Type B pancreatic cell (in vitro differentiated cells): ENCODE measurements around the gene C14orf132. TPM values are rescaled to one million over a fixed set of nuclear protein-coding genes. Genes with fewer than 3 reads are reported as not detected.

ENCODE experiments used
- DNase-seq: peaks from one replicate; pipeline ENCODE4 v3.0.0; 2021; ENCODE audit warnings: mixed read lengths; ENCODE audit not compliant: unreplicated experiment; ENCODE audit errors: extremely low spot score
- H3K27ac Mint-ChIP-seq: 2 replicates; pipeline ENCODE4 v1.8.0; 2021; ENCODE audit warnings: mild to moderate bottlenecking, mixed read lengths
- H3K27me3 Mint-ChIP-seq: 2 replicates; pipeline ENCODE4 v1.8.0; 2021; ENCODE audit warnings: mixed read lengths
- H3K36me3 Mint-ChIP-seq: 2 replicates; pipeline ENCODE4 v1.8.0; 2021; ENCODE audit warnings: mixed read lengths
- H3K4me1 Mint-ChIP-seq: one replicate; pipeline ENCODE4 v1.8.0; 2021; ENCODE audit warnings: mixed read lengths; ENCODE audit not compliant: unreplicated experiment
- H3K4me3 Mint-ChIP-seq: 2 replicates; pipeline ENCODE4 v1.8.0; 2021; ENCODE audit warnings: mild to moderate bottlenecking, mixed read lengths
- H3K9me3 Mint-ChIP-seq: 2 replicates; pipeline ENCODE4 v1.8.0; 2021; ENCODE audit warnings: mixed read lengths
- CTCF ChIP-seq: fragments of 200-600 bp; sonication (generic); conservative IDR thresholded peaks from 2 replicates; pipeline ENCODE4 v1.5.0; 2021; ENCODE audit warnings: antibody characterized with exemption, mild to moderate bottlenecking
- total RNA-seq: library from RNA; stranded (reverse); gene quantifications from 2 replicates; pipeline ENCODE4 v1.2.1, GENCODE V29; 2021; ENCODE audit warnings: low replicate concordance

C14orf132 gene
- total RNA-seq, 1 donor from 2014 or later, result 57.4 TPM

GRCh38 chr14:96129128-96129736 is 90.1 kb downstream of the C14orf132 start:
- Mint-ChIP-seq H3K27ac (no peak overlapping the region), H3K27me3 (peaks cover 9% of the 10 kb centered on the region), H3K4me3 (no peak overlapping the region), H3K9me3 (no peaks in the 10 kb centered on the region), H3K36me3 (no peaks in the 10 kb centered on the region), H3K4me1 (no peaks in the 10 kb centered on the region)
- DNase-seq, result peak; percentile 24
- no peak for TF ChIP-seq CTCF

- H3K36me3 Mint-ChIP-seq, result no peaks in the 10 kb centered on the region
- TF ChIP-seq CTCF, result no peak
- H3K9me3 Mint-ChIP-seq, result no peaks in the 10 kb centered on the region
- H3K4me3 Mint-ChIP-seq, result no peak overlapping the region
- DNase-seq, result peak; percentile 27
- peaks cover 9% of the 10 kb centered on the region for H3K27me3 Mint-ChIP-seq
- no peak overlapping the region for H3K27ac Mint-ChIP-seq
- no peaks in the 10 kb centered on the region for H3K4me1 Mint-ChIP-seq
Observed at GRCh38 chr14:96130391-96130790, 91.2 kb downstream of the C14orf132 start.

GRCh38 chr14:96130854-96131253 is 91.7 kb downstream of the C14orf132 start:
- H3K27me3 Mint-ChIP-seq, result peaks cover 9% of the 10 kb centered on the region
- H3K27ac Mint-ChIP-seq, result no peak overlapping the region
- no peaks in the 10 kb centered on the region for H3K9me3 Mint-ChIP-seq

GRCh38 chr14:96131836-96132235 is 92.7 kb downstream of the C14orf132 start:
- Mint-ChIP-seq H3K27ac (no peak overlapping the region), H3K9me3 (no peaks in the 10 kb centered on the region), H3K36me3 (no peaks in the 10 kb centered on the region), H3K4me1 (no peaks in the 10 kb centered on the region), H3K4me3 (no peak overlapping the region), H3K27me3 (peaks cover 9% of the 10 kb centered on the region)
- no peak for TF ChIP-seq CTCF
- no peak for DNase-seq

More at GRCh38 chr14:96130854-96131253, 91.7 kb downstream of the C14orf132 start:
- Mint-ChIP-seq H3K4me1 (no peaks in the 10 kb centered on the region), H3K4me3 (no peak overlapping the region), H3K36me3 (no peaks in the 10 kb centered on the region)
- no peak for TF ChIP-seq CTCF
- peak; percentile 8 for DNase-seq

- no peak overlapping the region for H3K4me3 Mint-ChIP-seq
- TF ChIP-seq CTCF, result no peak
- H3K4me1 Mint-ChIP-seq, result no peaks in the 10 kb centered on the region
Observed at GRCh38 chr14:96134508-96134907, 95.3 kb downstream of the C14orf132 start.

More at GRCh38 chr14:96134508-96134907, 95.3 kb downstream of the C14orf132 start:
- Mint-ChIP-seq H3K27me3 (peaks cover 9% of the 10 kb centered on the region), H3K27ac (no peak overlapping the region), H3K9me3 (peaks cover 5% of the 10 kb centered on the region), H3K36me3 (no peaks in the 10 kb centered on the region)
- no peak for DNase-seq
